Upper lobe of left lung (tissue), 4 donors: ENCODE measurements around the gene FGF2.

Source experiments
- EP300 ChIP-seq, 4 donors: sonication (generic); formaldehyde crosslinking; IDR thresholded peaks; one replicate each; pipeline ENCODE4 v1.5.1; 2017; ENCODE audit warnings: antibody characterized with exemption in 4 of 4, control low read depth in 2 of 4
- POLR2A ChIP-seq, 4 donors: fragments of 450-650 bp; IDR thresholded peaks; one replicate each; pipeline ENCODE4 v1.5.1; 2016 to 2017; ENCODE audit warnings: antibody characterized with exemption in 4 of 4, mild to moderate bottlenecking in 2 of 4
- POLR2AphosphoS5 ChIP-seq, 2 donors: sonication (generic); formaldehyde crosslinking; IDR thresholded peaks; one replicate each; pipeline ENCODE4 v1.5.1; 2017; ENCODE audit warnings: antibody characterized with exemption in 2 of 2
- TF ChIP-seq, protein P1 (sequence below), 6 experiments: fragments of 450-650 bp in 4 of 6; fragments of 200-600 bp in 2 of 6; sonication (generic) in 2 of 6; IDR thresholded peaks; one replicate each; pipeline ENCODE4 v1.5.1; 2016 to 2019; ENCODE audit warnings: antibody characterized with exemption in 6 of 6

DNA sequence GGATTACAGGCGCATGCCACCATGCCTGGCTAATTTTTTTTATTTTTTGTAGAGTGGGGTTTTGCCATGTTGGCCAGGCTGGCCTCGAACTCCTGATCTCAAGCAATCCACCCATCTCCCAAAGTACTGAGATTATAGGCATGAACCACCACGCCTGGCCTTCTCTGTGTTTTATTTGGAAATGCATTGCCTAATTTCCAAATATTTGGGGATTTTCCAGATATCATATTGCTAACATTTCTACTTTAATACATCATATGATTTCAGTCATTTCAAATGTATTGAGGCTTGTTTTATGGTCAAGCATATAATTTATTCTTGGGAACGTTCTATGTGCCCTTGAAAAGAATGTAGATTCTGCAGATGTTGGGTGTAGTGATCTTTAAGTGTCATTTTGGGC lies 38.8 kb downstream of the FGF2 start:
- TF ChIP-seq POLR2A (IDR thresholded peaks at IDR 0.05) (no peak), EP300 (IDR thresholded peaks at IDR 0.05) (no peak), POLR2AphosphoS5 (IDR thresholded peaks at IDR 0.05) (no peak)
- TF ChIP-seq, protein P1, sequence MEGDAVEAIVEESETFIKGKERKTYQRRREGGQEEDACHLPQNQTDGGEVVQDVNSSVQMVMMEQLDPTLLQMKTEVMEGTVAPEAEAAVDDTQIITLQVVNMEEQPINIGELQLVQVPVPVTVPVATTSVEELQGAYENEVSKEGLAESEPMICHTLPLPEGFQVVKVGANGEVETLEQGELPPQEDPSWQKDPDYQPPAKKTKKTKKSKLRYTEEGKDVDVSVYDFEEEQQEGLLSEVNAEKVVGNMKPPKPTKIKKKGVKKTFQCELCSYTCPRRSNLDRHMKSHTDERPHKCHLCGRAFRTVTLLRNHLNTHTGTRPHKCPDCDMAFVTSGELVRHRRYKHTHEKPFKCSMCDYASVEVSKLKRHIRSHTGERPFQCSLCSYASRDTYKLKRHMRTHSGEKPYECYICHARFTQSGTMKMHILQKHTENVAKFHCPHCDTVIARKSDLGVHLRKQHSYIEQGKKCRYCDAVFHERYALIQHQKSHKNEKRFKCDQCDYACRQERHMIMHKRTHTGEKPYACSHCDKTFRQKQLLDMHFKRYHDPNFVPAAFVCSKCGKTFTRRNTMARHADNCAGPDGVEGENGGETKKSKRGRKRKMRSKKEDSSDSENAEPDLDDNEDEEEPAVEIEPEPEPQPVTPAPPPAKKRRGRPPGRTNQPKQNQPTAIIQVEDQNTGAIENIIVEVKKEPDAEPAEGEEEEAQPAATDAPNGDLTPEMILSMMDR (IDR thresholded peaks at IDR 0.05) = no peak
